Measurements from ENCODE around the gene CXCL1.

Gene CXCL1

DNA sequence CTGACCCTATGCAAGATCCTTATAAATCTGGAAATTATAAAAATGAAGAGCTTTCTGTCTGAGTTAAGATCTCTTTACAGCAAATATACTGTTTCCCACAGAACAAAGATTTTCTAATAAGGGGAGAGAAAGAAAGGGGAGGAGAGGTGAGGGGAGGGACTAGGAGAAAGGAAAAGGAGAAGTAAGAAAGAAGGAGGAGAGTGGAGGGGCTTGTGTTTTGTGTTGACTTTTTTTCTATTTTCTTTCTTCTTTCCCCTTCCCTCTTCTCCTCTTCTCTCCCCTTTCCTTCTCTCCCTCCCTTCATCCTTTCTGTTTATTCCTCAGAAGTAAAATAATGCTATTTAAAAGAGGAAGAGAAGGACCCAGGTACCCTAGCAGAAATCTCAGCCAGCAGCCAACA, 26.5 kb upstream of the CXCL1 start:
- TF ChIP-seq, protein P1, sequence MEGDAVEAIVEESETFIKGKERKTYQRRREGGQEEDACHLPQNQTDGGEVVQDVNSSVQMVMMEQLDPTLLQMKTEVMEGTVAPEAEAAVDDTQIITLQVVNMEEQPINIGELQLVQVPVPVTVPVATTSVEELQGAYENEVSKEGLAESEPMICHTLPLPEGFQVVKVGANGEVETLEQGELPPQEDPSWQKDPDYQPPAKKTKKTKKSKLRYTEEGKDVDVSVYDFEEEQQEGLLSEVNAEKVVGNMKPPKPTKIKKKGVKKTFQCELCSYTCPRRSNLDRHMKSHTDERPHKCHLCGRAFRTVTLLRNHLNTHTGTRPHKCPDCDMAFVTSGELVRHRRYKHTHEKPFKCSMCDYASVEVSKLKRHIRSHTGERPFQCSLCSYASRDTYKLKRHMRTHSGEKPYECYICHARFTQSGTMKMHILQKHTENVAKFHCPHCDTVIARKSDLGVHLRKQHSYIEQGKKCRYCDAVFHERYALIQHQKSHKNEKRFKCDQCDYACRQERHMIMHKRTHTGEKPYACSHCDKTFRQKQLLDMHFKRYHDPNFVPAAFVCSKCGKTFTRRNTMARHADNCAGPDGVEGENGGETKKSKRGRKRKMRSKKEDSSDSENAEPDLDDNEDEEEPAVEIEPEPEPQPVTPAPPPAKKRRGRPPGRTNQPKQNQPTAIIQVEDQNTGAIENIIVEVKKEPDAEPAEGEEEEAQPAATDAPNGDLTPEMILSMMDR (IDR thresholded peaks at IDR 0.05; ENCODE audit: insufficient read depth, missing control alignments), result no peak
- no peak for DNase-seq (ENCODE audit: insufficient read length, low spot score)
- FAIRE-seq, result no peak

DNA sequence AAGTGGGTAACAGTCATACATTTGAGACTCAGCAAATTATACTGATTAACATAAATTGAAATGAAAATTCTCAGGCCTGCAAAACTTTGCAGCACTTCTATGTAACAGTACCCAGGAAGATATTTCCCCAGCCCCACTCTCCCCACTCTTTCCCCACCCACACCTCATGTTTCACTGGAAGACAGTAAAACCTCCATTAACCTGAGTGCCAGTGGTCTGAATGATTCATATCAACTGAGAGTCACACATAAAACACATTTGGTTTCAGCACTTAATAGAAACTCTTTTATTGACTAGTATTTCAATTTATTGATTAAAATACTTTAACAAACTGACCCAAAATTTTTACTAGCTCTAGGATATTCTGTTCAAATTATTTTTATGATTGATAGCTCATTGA, 25.8 kb upstream of the CXCL1 start:
- no peak for DNase-seq (ENCODE audit: insufficient read length, low spot score)
- FAIRE-seq, result no peak

GRCh38 chr4:73844345-73844744, 24.8 kb upstream of the CXCL1 start:
- TF ChIP-seq, protein P1 (IDR thresholded peaks at IDR 0.05; ENCODE audit: insufficient read depth, missing control alignments), result no peak
- no peak for FAIRE-seq
- no peak for DNase-seq (ENCODE audit: insufficient read length, low spot score)

More for the DNA sequence above, 25.8 kb upstream of the CXCL1 start:
- TF ChIP-seq, protein P1 (IDR thresholded peaks at IDR 0.05; ENCODE audit: insufficient read depth, missing control alignments), result no peak

DNA sequence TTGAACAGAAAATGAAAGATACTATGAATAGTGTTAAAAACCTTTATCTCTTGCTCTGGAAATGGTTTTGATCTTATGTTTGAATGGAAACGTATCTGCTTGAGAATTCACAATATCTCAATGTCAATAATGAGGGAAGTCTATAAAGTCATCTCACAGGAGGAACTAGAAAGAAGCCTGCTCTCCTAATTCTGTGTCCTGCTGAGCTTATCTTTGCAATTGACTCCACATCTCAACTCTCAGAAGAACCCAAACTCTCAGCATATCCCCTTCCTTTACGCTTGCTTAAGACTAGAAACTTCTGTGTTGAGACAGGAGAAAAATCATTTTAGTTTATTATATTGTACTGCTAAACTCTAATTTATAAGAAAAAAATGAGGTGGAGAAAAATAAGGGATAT, 24.4 kb upstream of the CXCL1 start:
- TF ChIP-seq, protein P1 (IDR thresholded peaks at IDR 0.05; ENCODE audit: insufficient read depth, missing control alignments), result no peak
- DNase-seq (ENCODE audit: insufficient read length, low spot score) (no peak), FAIRE-seq (no peak)

- FAIRE-seq (no peak), DNase-seq (ENCODE audit: insufficient read length, low spot score) (no peak)
- TF ChIP-seq, protein P1 (IDR thresholded peaks at IDR 0.05; ENCODE audit: insufficient read depth, missing control alignments), result no peak
Observed at GRCh38 chr4:73847526-73848182, 21.5 kb upstream of the CXCL1 start.

- TF ChIP-seq, protein P1 (IDR thresholded peaks at IDR 0.05; ENCODE audit: insufficient read depth, missing control alignments), result no peak
- FAIRE-seq, result no peak
- no peak for DNase-seq (ENCODE audit: insufficient read length, low spot score)
Observed at GRCh38 chr4:73848183-73848777, 20.9 kb upstream of the CXCL1 start.

GRCh38 chr4:73850261-73850970, 18.8 kb upstream of the CXCL1 start:
- TF ChIP-seq, protein P1 (IDR thresholded peaks at IDR 0.05; ENCODE audit: insufficient read depth, missing control alignments), result no peak
- DNase-seq (ENCODE audit: insufficient read length, low spot score) (no peak), FAIRE-seq (no peak)

Measured in D721Med (cell line).